Activated CD4-positive, CD25-positive, alpha-beta regulatory T cell treated with anti-CD3 and anti-CD28 coated beads, Interleukin-2, amount 50 U/mL, for 24 hours (primary cell): ENCODE results near the gene ACTG2.

Experiments used
- ATAC-seq, 2 donors: fragments of 150-1000 bp; cut with Tn5 transposase; one replicate each; pipeline ENCODE4 v1.10.0; 2021; ENCODE audit warnings: mild to moderate bottlenecking in 1 of 2, moderate library complexity in 1 of 2

Gene ACTG2

GRCh38 chr2:73915437-73915993 lies 22.7 kb downstream of the ACTG2 start:
- ATAC-seq, result no peak

GRCh38 chr2:73916666-73917065 lies 23.9 kb downstream of the ACTG2 start:
- no peak for ATAC-seq

GRCh38 chr2:73917296-73917695 lies 24.5 kb downstream of the ACTG2 start:
- no peak for ATAC-seq

- ATAC-seq, result no peak
Measured at GRCh38 chr2:73917696-73918207, 24.9 kb downstream of the ACTG2 start.

- no peak for ATAC-seq
Measured at GRCh38 chr2:73918856-73919255, 26.0 kb downstream of the ACTG2 start.

GRCh38 chr2:73919596-73920228 lies 26.9 kb downstream of the ACTG2 start:
- no peak for ATAC-seq

- peak in 1 of 2 donors; percentile 30 for ATAC-seq
Measured at GRCh38 chr2:73920577-73921545, 28.1 kb downstream of the ACTG2 start.

GRCh38 chr2:73921581-73921980 lies 28.8 kb downstream of the ACTG2 start:
- ATAC-seq, result no peak

GRCh38 chr2:73922681-73923080 lies 29.9 kb downstream of the ACTG2 start:
- ATAC-seq, result no peak

GRCh38 chr2:73925033-73925704 lies 32.4 kb downstream of the ACTG2 start:
- no peak for ATAC-seq

GRCh38 chr2:73925853-73926492 lies 33.2 kb downstream of the ACTG2 start:
- no peak for ATAC-seq

- peak; percentile 100 for ATAC-seq
Measured at GRCh38 chr2:73926493-73927327, 33.9 kb downstream of the ACTG2 start, which contains the start of gene DGUOK. TSS of gene DGUOK (plus strand) at chr2:73926880. CDS start at chr2:73926911, 31 bp downstream.

- ATAC-seq, result no peak
Measured at GRCh38 chr2:73927344-73927743, 34.5 kb downstream of the ACTG2 start.

- no peak for ATAC-seq
Measured at GRCh38 chr2:73928963-73929347, 36.1 kb downstream of the ACTG2 start.

- ATAC-seq, result no peak
Measured at GRCh38 chr2:73930386-73930785, 37.6 kb downstream of the ACTG2 start.

- ATAC-seq, result peak; percentile 97 to 99
Measured at GRCh38 chr2:73931531-73932500, 39.0 kb downstream of the ACTG2 start.

GRCh38 chr2:73933194-73933593 lies 40.4 kb downstream of the ACTG2 start:
- no peak for ATAC-seq

GRCh38 chr2:73935641-73936040 lies 42.8 kb downstream of the ACTG2 start:
- ATAC-seq, result no peak

GRCh38 chr2:73937103-73937885 lies 44.5 kb downstream of the ACTG2 start:
- no peak for ATAC-seq
